Stimulated activated CD4-positive, alpha-beta T cell treated with anti-CD3 and anti-CD28 coated beads, Interleukin-12 subunit alpha, Interleukin-12 subunit beta, amount 100 ng/mL, for 48 hours (primary cell): ENCODE measurements around the gene NOG.

Experiments used
- DNase-seq, 3 donors: peaks; one replicate each; pipeline ENCODE4 v3.0.0-alpha.2; 2020; ENCODE audit warnings: low read depth in 2 of 3, low spot score in 1 of 3

NOG gene

GRCh38 chr17:56596691-56597494, 3.4 kb downstream of the NOG start:
- no peak for DNase-seq

GRCh38 chr17:56597495-56597990, 4.0 kb downstream of the NOG start:
- no peak for DNase-seq

GRCh38 chr17:56598466-56598865, 5.0 kb downstream of the NOG start:
- no peak for DNase-seq

GRCh38 chr17:56599088-56599487, 5.6 kb downstream of the NOG start:
- no peak for DNase-seq

- DNase-seq: no peak
Observed at GRCh38 chr17:56599566-56599965, 6.1 kb downstream of the NOG start.

- no peak for DNase-seq
Observed at GRCh38 chr17:56600256-56600655, 6.8 kb downstream of the NOG start.

- DNase-seq: no peak
Observed at GRCh38 chr17:56601591-56601990, 8.1 kb downstream of the NOG start.

- no peak for DNase-seq
Observed at GRCh38 chr17:56602292-56603130, 9.0 kb downstream of the NOG start.

GRCh38 chr17:56603486-56604238, 10.2 kb downstream of the NOG start:
- DNase-seq: no peak

GRCh38 chr17:56604691-56605290, 11.3 kb downstream of the NOG start:
- no peak for DNase-seq

GRCh38 chr17:56608944-56609343, 15.4 kb downstream of the NOG start:
- DNase-seq: no peak

GRCh38 chr17:56610321-56610720, 16.8 kb downstream of the NOG start:
- DNase-seq: no peak

GRCh38 chr17:56613131-56613530, 19.6 kb downstream of the NOG start:
- DNase-seq: no peak

GRCh38 chr17:56614522-56614921, 21.0 kb downstream of the NOG start:
- DNase-seq: no peak

GRCh38 chr17:56616239-56616638, 22.7 kb downstream of the NOG start:
- DNase-seq: no peak

GRCh38 chr17:56623383-56623782, 29.9 kb downstream of the NOG start:
- no peak for DNase-seq

GRCh38 chr17:56624309-56624708, 30.8 kb downstream of the NOG start:
- DNase-seq: no peak

GRCh38 chr17:56624912-56625311, 31.4 kb downstream of the NOG start:
- no peak for DNase-seq

- DNase-seq: no peak
Observed at GRCh38 chr17:56629531-56630075, 36.1 kb downstream of the NOG start.

GRCh38 chr17:56630202-56630601, 36.7 kb downstream of the NOG start:
- no peak for DNase-seq

GRCh38 chr17:56633681-56634080, 40.2 kb downstream of the NOG start:
- DNase-seq: no peak
